Measurements from ENCODE around the gene CEP112. TPM values are rescaled to one million over a fixed set of nuclear protein-coding genes. Genes with fewer than 3 reads are reported as not detected.

CEP112 gene
- total and polyA plus RNA-seq, 2 of the 13 experiments (the other 11 are each of a cell fraction or from before 2014, with no cell fraction given) = 1.2 to 3.4 TPM

GRCh38 chr17:65627891-65628643 lies 563.9 kb downstream of the CEP112 start (continued):
- TF ChIP-seq SPEN (CRISPR knock-in tag; IDR thresholded peaks at IDR 0.05; ENCODE audit: low read depth) (no peak), ZMYM2 (CRISPR knock-in tag; IDR thresholded peaks at IDR 0.05) (no peak), PCBP2 (optimal IDR thresholded peaks at IDR 0.05; ENCODE audit: low read depth, low read length, poor library complexity, severe bottlenecking) (no peak), FOXO4 (CRISPR knock-in tag; conservative IDR thresholded peaks at IDR 0.05) (no peak), ZNF75D (CRISPR knock-in tag; IDR thresholded peaks at IDR 0.05; ENCODE audit: borderline replicate concordance) (no peak), MIER3 (CRISPR knock-in tag; IDR thresholded peaks at IDR 0.05; ENCODE audit: borderline replicate concordance) (peak; percentile 78), ZNF547 (CRISPR knock-in tag; IDR thresholded peaks at IDR 0.05) (no peak), ZNF792 (CRISPR knock-in tag; IDR thresholded peaks at IDR 0.05) (no peak; the same call in 1 of the 2 replicates), HMGA1 (CRISPR knock-in tag; conservative IDR thresholded peaks at IDR 0.05) (no peak), ZBTB20 (CRISPR knock-in tag; IDR thresholded peaks at IDR 0.05; ENCODE audit: borderline replicate concordance, low read depth) (no peak), STAT6 (CRISPR knock-in tag; IDR thresholded peaks at IDR 0.05; ENCODE audit: borderline replicate concordance) (no peak), SP1 (IDR thresholded peaks at IDR 0.05) (no peak), SP1 (CRISPR knock-in tag; IDR thresholded peaks at IDR 0.05) (no peak), ZNF552 (CRISPR knock-in tag; IDR thresholded peaks at IDR 0.05; ENCODE audit: borderline replicate concordance) (no peak), BRD4 (CRISPR knock-in tag; IDR thresholded peaks at IDR 0.05) (no peak), ZNF503 (CRISPR knock-in tag; IDR thresholded peaks at IDR 0.05) (no peak; the same call in 1 of the 2 replicates), ZNF616 (CRISPR knock-in tag; IDR thresholded peaks at IDR 0.05; ENCODE audit: low read depth) (no peak)
- TF ChIP-seq, protein P1, sequence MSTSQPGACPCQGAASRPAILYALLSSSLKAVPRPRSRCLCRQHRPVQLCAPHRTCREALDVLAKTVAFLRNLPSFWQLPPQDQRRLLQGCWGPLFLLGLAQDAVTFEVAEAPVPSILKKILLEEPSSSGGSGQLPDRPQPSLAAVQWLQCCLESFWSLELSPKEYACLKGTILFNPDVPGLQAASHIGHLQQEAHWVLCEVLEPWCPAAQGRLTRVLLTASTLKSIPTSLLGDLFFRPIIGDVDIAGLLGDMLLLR (CRISPR knock-in tag; IDR thresholded peaks at IDR 0.05) = no peak
- TF ChIP-seq, protein P2, sequence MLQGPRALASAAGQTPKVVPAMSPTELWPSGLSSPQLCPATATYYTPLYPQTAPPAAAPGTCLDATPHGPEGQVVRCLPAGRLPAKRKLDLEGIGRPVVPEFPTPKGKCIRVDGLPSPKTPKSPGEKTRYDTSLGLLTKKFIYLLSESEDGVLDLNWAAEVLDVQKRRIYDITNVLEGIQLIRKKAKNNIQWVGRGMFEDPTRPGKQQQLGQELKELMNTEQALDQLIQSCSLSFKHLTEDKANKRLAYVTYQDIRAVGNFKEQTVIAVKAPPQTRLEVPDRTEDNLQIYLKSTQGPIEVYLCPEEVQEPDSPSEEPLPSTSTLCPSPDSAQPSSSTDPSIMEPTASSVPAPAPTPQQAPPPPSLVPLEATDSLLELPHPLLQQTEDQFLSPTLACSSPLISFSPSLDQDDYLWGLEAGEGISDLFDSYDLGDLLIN (CRISPR knock-in tag; IDR thresholded peaks at IDR 0.05; ENCODE audit: borderline replicate concordance) = no peak
- TF ChIP-seq, protein P3, sequence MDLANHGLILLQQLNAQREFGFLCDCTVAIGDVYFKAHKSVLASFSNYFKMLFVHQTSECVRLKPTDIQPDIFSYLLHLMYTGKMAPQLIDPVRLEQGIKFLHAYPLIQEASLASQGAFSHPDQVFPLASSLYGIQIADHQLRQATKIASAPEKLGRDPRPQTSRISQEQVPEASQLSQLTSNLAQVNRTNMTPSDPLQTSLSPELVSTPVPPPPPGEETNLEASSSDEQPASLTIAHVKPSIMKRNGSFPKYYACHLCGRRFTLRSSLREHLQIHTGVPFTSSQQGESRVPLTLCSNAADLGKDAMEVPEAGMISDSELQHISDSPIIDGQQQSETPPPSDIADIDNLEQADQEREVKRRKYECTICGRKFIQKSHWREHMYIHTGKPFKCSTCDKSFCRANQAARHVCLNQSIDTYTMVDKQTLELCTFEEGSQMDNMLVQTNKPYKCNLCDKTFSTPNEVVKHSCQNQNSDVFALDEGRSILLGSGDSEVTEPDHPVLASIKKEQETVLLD (CRISPR knock-in tag; IDR thresholded peaks at IDR 0.05; ENCODE audit: low read depth) = no peak

All from HepG2 (cell line).